NCI-H1092 treated with DMSO at 0.1 percent for 48 hours (cell line): ENCODE data around the gene LRP5.
A peak's percentile ranks its signal among the peaks of the same experiment; 100 is the strongest.
"Not testable (repeated sequence)": the region's sequence is repeated elsewhere in the genome, so short reads cannot be mapped to it uniquely, and the experiment has no call there.

ENCODE experiments used
- DNase-seq: peaks from one replicate; lab custom pipeline; 2025; lab: John Stamatoyannopoulos, UW

LRP5 gene

GRCh38 chr11:68423481-68423880 lies 111.1 kb downstream of the LRP5 start:
- no peak for DNase-seq

- no peak for DNase-seq
Observed at GRCh38 chr11:68424101-68424632, 111.8 kb downstream of the LRP5 start.

GRCh38 chr11:68424981-68425865 lies 112.8 kb downstream of the LRP5 start:
- DNase-seq, result no peak

- no peak for DNase-seq
Observed at GRCh38 chr11:68425866-68426380, 113.5 kb downstream of the LRP5 start.

- no peak for DNase-seq
Observed at GRCh38 chr11:68429661-68430060, 117.3 kb downstream of the LRP5 start.

- no peak for DNase-seq
Observed at GRCh38 chr11:68430384-68430783, 118.0 kb downstream of the LRP5 start.

GRCh38 chr11:68430801-68431200 lies 118.4 kb downstream of the LRP5 start:
- no peak for DNase-seq

GRCh38 chr11:68431984-68432645 lies 119.7 kb downstream of the LRP5 start:
- DNase-seq, result no peak

GRCh38 chr11:68432874-68433273 lies 120.5 kb downstream of the LRP5 start:
- no peak for DNase-seq

- no peak for DNase-seq
Observed at GRCh38 chr11:68433541-68433940, 121.2 kb downstream of the LRP5 start.

- DNase-seq, result not testable (repeated sequence)
Observed at GRCh38 chr11:68434159-68434558, 121.8 kb downstream of the LRP5 start.

- no peak for DNase-seq
Observed at GRCh38 chr11:68436162-68436888, 123.9 kb downstream of the LRP5 start.

- DNase-seq, result no peak
Observed at GRCh38 chr11:68436985-68437926, 124.9 kb downstream of the LRP5 start.

- no peak for DNase-seq
Observed at GRCh38 chr11:68437927-68438657, 125.7 kb downstream of the LRP5 start.

GRCh38 chr11:68438658-68439259 lies 126.4 kb downstream of the LRP5 start:
- DNase-seq, result no peak

- no peak for DNase-seq
Observed at GRCh38 chr11:68439355-68440065, 127.1 kb downstream of the LRP5 start.

GRCh38 chr11:68440224-68440623 lies 127.8 kb downstream of the LRP5 start:
- no peak for DNase-seq

GRCh38 chr11:68441466-68442230 lies 129.3 kb downstream of the LRP5 start:
- peak; percentile 34 for DNase-seq
